ENCODE results near the gene CHST5.

DNA sequence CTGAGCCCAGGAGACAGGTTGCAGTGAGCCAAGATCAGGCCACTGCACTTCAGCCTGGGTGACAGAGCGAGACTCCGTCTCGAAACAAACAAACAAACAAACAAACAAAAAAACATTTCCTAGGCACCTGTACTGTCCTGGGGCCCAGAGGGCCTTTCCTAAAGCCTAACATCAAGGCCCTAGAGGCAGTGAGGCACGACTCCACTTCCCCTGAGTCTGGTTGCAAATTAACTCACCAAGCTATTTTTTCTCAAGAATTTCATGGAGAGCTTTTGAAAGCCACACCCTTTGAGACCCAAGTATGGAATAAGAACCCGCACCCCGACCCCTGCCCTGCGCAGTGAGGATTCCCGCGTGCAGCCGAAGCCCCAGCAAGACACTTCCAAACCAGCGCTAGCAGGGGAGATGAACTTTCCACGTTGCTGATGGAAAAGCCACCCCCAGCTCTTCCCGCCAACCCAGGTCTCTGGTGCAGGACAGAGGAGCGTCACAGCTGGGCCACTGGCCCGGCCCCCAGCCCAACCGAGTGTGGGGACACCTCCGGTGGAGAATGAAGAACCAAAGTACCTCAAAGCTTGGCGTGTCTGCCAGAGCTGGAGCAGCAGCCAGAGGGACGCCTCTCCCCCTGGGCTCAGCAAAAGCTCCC, 1.2 kb downstream of the CHST5 start:
- TF ChIP-seq, protein P1, sequence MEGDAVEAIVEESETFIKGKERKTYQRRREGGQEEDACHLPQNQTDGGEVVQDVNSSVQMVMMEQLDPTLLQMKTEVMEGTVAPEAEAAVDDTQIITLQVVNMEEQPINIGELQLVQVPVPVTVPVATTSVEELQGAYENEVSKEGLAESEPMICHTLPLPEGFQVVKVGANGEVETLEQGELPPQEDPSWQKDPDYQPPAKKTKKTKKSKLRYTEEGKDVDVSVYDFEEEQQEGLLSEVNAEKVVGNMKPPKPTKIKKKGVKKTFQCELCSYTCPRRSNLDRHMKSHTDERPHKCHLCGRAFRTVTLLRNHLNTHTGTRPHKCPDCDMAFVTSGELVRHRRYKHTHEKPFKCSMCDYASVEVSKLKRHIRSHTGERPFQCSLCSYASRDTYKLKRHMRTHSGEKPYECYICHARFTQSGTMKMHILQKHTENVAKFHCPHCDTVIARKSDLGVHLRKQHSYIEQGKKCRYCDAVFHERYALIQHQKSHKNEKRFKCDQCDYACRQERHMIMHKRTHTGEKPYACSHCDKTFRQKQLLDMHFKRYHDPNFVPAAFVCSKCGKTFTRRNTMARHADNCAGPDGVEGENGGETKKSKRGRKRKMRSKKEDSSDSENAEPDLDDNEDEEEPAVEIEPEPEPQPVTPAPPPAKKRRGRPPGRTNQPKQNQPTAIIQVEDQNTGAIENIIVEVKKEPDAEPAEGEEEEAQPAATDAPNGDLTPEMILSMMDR (IDR thresholded peaks at IDR 0.05; ENCODE audit: borderline replicate concordance, extremely low read depth, low read length, poor library complexity, severe bottlenecking), result no peak
- TF ChIP-seq EZH2 (IDR thresholded peaks at IDR 0.05; ENCODE audit: borderline replicate concordance, low read depth, low read length, severe bottlenecking), result no peak
